Activated T-cell treated with anti-CD3 and anti-CD28 coated beads for 4 hours (primary cell): ENCODE data around the gene PMPCB.

Experiments
- DNase-seq: peaks from one replicate; pipeline ENCODE4 v3.0.0-alpha.2; 2020

The PMPCB gene

DNA sequence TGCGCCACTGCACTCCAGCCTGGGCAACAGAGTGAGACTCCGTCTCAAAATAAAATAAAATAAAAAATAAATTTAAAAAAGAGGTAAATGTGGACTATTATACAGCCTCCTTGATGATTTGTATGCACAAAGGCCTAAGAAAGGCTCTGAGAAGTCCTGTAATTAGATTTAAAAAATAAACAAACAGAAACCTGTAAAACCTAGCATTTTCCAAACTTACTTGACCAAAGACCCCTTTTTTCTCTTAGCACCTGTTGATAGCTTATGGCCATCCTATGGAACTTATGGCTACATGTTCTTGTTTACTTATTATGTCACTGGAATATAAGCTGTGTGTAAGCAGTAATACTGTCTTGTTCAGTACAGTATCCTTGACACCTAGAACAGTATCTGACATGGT, 41.6 kb downstream of the PMPCB start:
- no peak for DNase-seq

DNA sequence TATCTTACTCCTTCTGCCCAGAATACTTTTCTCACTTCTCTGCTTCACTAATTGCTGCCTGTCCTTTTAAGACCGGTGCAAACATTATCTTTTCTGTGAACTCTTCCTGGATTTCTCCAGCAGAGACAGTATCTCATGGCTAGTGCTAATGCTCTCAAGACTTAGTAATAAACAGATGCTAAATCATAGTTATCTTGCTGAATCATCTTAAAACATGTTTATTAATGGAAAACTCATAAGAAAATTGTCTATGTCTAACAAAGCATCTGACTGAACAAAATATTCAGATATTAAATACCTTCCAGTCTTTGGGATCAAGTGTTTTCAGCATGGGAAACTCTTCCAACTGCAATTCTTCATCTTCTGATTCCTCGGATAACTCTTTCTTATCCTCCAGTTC, 44.2 kb downstream of the PMPCB start:
- no peak for DNase-seq

DNA sequence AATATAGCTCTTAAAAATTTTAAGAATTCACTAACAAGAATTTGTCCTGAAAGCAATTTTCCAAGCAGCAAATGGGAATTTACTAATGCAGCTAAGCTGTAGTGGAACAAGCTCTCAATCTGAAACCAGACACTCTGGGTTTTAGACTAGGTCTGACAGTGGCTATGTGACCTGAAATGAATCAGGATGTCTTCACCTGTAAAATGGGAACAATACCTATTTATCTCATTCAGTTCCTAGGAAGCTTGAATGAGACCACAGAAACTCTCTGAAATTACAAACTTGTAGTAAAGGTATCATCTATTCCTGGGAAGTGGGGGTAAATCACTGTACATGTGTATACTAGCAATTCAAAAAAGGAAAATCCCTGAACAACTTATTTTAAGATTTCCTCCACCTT, 46.1 kb downstream of the PMPCB start:
- no peak for DNase-seq

DNA sequence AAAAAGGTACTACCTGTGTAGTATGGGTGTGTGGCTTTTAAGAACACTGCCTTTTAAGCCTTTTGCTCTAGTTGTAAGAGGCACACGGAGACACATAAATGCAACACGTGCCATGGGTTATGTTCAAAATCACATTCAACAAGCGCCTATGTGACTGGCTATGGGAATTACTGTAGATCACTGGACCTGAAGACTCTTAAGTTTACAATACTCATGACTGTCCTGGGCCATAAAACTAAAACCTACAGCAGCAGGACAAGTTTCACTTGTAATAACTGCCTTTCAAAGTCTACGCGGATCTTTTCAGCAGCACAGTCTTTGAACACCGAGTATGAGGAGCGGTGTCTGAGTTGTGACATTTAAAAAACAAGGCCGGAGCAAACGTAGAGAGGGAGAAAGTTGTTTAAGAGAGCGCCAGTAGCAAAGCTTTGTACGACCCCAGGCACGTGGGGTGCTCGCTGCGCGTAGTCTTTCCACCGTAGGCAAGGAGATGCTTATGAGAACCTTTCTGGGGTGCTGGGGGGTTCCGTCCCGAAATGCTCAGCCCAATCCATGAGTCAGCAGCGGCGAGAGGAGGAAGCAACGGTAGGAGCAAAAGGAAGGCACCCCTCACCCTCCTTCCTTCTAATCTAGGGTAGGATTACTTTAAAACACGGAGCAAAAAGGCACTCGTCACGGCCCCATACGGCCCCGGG, 46.7 kb downstream of the PMPCB start:
- DNase-seq, result peak; percentile 30

DNA sequence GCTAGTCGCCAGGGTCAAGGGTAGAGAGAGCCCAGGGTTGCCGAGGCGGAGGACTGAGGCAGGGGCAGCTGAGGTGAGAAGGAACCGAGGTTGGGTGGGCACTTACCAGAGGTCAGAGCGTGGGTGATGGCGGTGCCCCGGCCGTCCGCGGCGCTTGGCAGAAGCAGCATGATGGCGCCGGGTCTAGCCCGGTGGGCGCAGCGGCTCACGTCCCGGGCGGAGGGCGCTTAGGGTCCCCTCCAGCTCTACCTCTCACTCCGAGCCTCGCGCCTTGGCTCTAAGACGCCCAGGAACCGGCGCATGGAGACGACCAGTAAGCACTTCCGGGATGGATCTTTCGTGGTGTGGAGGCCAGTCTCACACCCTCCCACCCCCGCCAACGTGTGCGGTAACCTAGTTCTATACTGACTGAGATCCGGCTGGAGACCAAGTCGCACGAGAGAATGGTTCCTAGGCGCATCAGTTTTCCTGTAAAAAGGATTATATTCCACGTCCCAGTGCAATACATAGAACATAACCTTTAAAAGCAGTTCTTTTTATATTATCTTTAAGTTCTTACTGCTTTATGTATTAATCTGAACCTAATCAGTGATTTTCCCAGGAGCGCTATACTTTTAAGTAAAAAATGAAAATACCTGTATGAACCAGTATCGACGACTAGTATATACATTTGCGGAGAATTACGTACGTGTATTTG, 47.4 kb downstream of the PMPCB start, which contains the start of gene DNAJC2:
DNAJC2 (minus strand) TSS at position 315 of the 697 bp plus-strand sequence; CDS start at position 170, 145 bp downstream.
- peak; percentile 82 for DNase-seq

DNA sequence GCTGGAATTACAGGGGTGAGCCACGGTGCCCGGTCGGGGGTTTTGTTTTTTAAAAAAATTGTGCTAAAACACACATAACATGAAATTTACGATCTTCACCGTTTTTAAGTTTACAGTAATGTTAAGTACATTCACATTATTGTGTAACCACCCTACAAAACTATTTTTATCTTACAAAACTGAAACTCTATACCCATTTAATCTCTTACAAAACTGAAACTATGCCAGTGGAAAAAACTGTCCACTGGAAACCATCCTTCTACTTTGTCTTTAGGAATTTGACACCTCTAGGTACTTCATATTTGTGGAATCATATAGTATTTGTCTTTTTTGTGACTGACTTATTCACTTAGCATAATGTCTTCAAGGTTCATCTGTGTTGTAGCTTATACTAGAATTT, 49.2 kb downstream of the PMPCB start:
- no peak for DNase-seq

DNA sequence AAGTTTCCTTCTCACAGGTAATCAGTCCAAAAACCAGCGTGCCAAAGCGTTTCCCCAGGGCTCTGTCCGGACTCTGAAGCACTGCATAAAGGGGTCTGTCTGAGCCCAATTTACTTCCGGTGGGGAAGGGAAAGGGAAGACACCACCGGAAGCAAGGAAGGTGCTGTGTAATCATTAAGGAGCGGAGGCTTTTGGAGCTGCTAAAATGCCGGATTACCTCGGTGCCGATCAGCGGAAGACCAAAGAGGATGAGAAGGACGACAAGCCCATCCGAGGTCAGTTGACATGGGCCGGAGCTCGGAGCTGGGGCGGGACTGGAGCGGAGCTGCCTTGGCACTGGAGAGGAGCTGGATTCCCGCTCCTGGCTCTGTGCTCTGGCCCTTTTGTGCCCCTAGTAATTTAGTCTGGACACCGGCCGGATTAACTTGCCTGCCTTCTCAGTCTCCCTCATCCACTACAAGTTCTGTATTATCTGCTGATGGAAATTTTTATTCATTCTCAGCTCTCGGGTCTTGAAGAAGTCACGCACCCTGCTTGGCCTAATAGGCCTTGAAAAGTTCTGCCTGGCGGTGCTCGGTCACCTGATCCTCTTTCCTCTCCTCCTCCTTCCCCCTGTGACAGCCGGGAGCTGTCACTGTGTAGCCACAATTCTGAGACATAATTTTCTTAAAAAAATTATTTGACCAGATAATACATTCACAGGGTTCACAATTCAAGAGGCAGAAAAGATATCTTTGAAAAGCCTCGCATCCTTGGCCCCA, 50.5 kb downstream of the PMPCB start, which contains the start of gene PSMC2:
PSMC2 (plus strand) TSS at position 137 of the 761 bp plus-strand sequence; CDS start at position 206, 69 bp downstream.
- peak; percentile 80 for DNase-seq

DNA sequence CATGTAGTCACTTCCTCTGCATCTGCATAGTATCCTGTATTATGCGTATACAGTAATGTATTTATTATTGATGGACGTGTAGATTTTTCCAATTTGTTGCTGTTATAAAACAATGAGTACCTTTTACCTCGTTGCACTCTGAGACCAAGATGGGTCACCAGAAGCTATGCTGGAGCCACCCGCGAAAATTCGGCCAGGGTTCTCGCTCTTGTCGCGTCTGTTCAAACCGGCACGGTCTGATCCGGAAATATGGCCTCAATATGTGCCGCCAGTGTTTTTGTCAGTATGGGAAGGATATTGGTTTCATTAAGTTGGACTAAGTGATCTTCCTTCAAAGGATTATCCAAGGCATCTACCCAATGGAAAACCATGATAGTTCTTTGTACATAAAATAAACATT, 51.2 kb downstream of the PMPCB start:
- DNase-seq, result no peak

DNA sequence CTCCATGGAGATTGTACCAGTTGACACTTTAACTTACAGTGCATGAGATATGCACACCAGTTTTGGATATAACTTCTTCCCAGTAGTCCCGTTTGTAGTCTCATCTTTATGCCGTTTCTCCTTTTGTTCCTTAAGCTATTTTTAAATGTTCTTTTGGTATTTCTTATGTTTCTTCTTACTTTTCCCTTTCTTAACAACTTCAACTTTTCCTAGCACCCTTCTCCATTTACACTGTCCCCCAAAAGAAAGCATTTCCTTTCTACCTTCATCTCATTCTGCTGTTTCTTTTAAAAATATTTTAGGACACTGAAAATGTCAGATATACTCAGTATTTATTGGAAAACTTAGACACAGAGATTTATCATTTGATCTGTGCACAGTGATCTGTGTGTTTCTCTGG, 51.7 kb downstream of the PMPCB start:
- DNase-seq, result no peak

DNA sequence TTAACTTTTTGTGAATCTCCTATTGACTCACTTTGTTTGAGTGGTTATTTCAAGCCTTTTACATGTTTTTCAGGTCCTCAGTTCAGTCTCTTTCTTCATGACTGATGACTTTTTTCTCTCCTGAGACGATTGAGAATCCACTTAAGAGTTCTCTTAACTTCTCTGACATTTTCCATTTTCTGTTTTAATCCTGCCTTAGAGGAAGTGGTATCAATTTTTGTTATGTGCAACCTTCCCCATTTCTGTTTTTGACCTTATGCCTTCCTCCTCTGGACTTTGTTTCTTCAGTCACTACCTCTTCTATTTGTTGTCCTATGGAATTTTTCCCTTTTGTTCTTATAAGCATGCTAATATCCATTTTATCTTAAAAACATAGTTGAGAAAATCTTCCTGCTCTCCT, 52.6 kb downstream of the PMPCB start:
- no peak for DNase-seq
